ENCODE measurements around the gene NGEF. TPM values are rescaled to one million over a fixed set of nuclear protein-coding genes. Genes with fewer than 3 reads are reported as not detected.
"Not testable (repeated sequence)": the region's sequence is repeated elsewhere in the genome, so short reads cannot be mapped to it uniquely, and the experiment has no call there.

Gene NGEF
- total and polyA plus RNA-seq, 4 donors = 0.54 to 10.1 (median 2.7) TPM

- 84 to 86% methylated on average over 6 of the region's 6 CpGs for WGBS, 2 donors
- Histone ChIP-seq H3K36me3 (ENCODE audit: control insufficient read depth in 1 of 2, insufficient read depth in 2 of 2, low read length in 1 of 2) (no peaks in the 10 kb centered on the region), H3K27me3 (ENCODE audit: control insufficient read depth in 1 of 2, insufficient read depth in 2 of 2, low read length in 1 of 2) (no peaks in the 10 kb centered on the region), H3K9me3 (ENCODE audit: control insufficient read depth, low read length) (no peaks in the 10 kb centered on the region), H3K4me3 (ENCODE audit: low read length in 2 of 2) (no peak overlapping the region), H3K4me1 (ENCODE audit: control insufficient read depth in 1 of 2, insufficient read depth in 2 of 2, low read length in 2 of 2) (no peaks in the 10 kb centered on the region), H3K27ac (ENCODE audit: low read depth in 1 of 2, low read length in 2 of 2) (no peak overlapping the region)
- ATAC-seq (ENCODE audit: low FRiP score) (no peak), DNase-seq (peak in 1 of 2 donors; percentile 38)
- intact Hi-C loops (cut with DNase I) = no loop called here
Measured at GRCh38 chr2:233056961-233057605, 44.0 kb upstream of the NGEF start.

- no peaks in the 10 kb centered on the region for H3K27me3 ChIP-seq (ENCODE audit: control insufficient read depth in 1 of 2, insufficient read depth in 2 of 2, low read length in 1 of 2)
- no peak for ATAC-seq (ENCODE audit: low FRiP score)
- H3K36me3 ChIP-seq (ENCODE audit: control insufficient read depth in 1 of 2, insufficient read depth in 2 of 2, low read length in 1 of 2) = no peaks in the 10 kb centered on the region
- 96 to 98% methylated on average over 2 of the region's 2 CpGs for WGBS, 2 donors
- no peaks in the 10 kb centered on the region for H3K9me3 ChIP-seq (ENCODE audit: control insufficient read depth, low read length)
- no peak for DNase-seq
- H3K4me3 ChIP-seq (ENCODE audit: low read length in 2 of 2) = no peak overlapping the region
- intact Hi-C loops (cut with DNase I) = loop anchor here in 1 of 2 donors (2.0 kb wide), 1 partner anchor 203 kb away; no protein-coding TSS in a partner anchor
- no peak overlapping the region for H3K27ac ChIP-seq (ENCODE audit: low read depth in 1 of 2, low read length in 2 of 2)
- no peaks in the 10 kb centered on the region for H3K4me1 ChIP-seq (ENCODE audit: control insufficient read depth in 1 of 2, insufficient read depth in 2 of 2, low read length in 2 of 2)
Measured at GRCh38 chr2:233055362-233055761, 42.3 kb upstream of the NGEF start.

- Histone ChIP-seq H3K27me3 (ENCODE audit: control insufficient read depth in 1 of 2, insufficient read depth in 2 of 2, low read length in 1 of 2) (no peaks in the 10 kb centered on the region), H3K4me1 (ENCODE audit: control insufficient read depth in 1 of 2, insufficient read depth in 2 of 2, low read length in 2 of 2) (no peaks in the 10 kb centered on the region), H3K36me3 (ENCODE audit: control insufficient read depth in 1 of 2, insufficient read depth in 2 of 2, low read length in 1 of 2) (no peaks in the 10 kb centered on the region), H3K4me3 (ENCODE audit: low read length in 2 of 2) (no peak overlapping the region), H3K9me3 (ENCODE audit: control insufficient read depth, low read length) (no peaks in the 10 kb centered on the region), H3K27ac (ENCODE audit: low read depth in 1 of 2, low read length in 2 of 2) (no peak overlapping the region)
- DNase-seq (peak; percentile 65 to 88), ATAC-seq (ENCODE audit: low FRiP score) (no peak)
- intact Hi-C loops (cut with DNase I) = loop anchor here (2.0 to 5.0 kb wide), 3 partner anchors 198 to 202 kb away; partner anchors contain the start of gene ATG16L1 (in 1 of the 2)
- WGBS, 2 donors = 21 to 26% methylated on average over 22 of the region's 22 CpGs
Measured at GRCh38 chr2:233053928-233054784, 41.1 kb upstream of the NGEF start.

GRCh38 chr2:233052517-233052916 lies 39.5 kb upstream of the NGEF start:
- not testable (repeated sequence) for H3K4me1 ChIP-seq (ENCODE audit: control insufficient read depth in 1 of 2, insufficient read depth in 2 of 2, low read length in 2 of 2); H3K4me3 ChIP-seq (ENCODE audit: low read length in 2 of 2); H3K36me3 ChIP-seq (ENCODE audit: control insufficient read depth in 1 of 2, insufficient read depth in 2 of 2, low read length in 1 of 2); ATAC-seq (ENCODE audit: low FRiP score); H3K27ac ChIP-seq (ENCODE audit: low read depth in 1 of 2, low read length in 2 of 2); H3K9me3 ChIP-seq (ENCODE audit: control insufficient read depth, low read length); H3K27me3 ChIP-seq (ENCODE audit: control insufficient read depth in 1 of 2, insufficient read depth in 2 of 2, low read length in 1 of 2)
- 97 to 98% methylated on average over 4 of the region's 4 CpGs for WGBS, 2 donors
- intact Hi-C loops (cut with DNase I) = loop anchor here (5.0 kb wide), 2 partner anchors 200 kb away; partner anchors contain the start of gene ATG16L1 (in 1 of the 2)
- DNase-seq = peak in 1 of 2 donors; percentile 15

GRCh38 chr2:233051241-233052149 lies 38.4 kb upstream of the NGEF start:
- ATAC-seq (ENCODE audit: low FRiP score) = peak; percentile 73
- Histone ChIP-seq H3K36me3 (ENCODE audit: control insufficient read depth in 1 of 2, insufficient read depth in 2 of 2, low read length in 1 of 2) (no peaks in the 10 kb centered on the region), H3K4me1 (ENCODE audit: control insufficient read depth in 1 of 2, insufficient read depth in 2 of 2, low read length in 2 of 2) (no peaks in the 10 kb centered on the region), H3K27ac (ENCODE audit: low read depth in 1 of 2, low read length in 2 of 2) (no peak overlapping the region), H3K9me3 (ENCODE audit: control insufficient read depth, low read length) (no peaks in the 10 kb centered on the region), H3K27me3 (ENCODE audit: control insufficient read depth in 1 of 2, insufficient read depth in 2 of 2, low read length in 1 of 2) (no peaks in the 10 kb centered on the region), H3K4me3 (ENCODE audit: low read length in 2 of 2) (no peak overlapping the region)
- peak; percentile 87 to 90 for DNase-seq
- 28 to 34% methylated on average over 24 of the region's 24 CpGs for WGBS, 2 donors
- intact Hi-C loops (cut with DNase I) = loop anchor here (5.0 kb wide), 2 partner anchors 199 to 201 kb away; partner anchors contain the start of gene ATG16L1 (in 1 of the 2)

GRCh38 chr2:233049194-233049761 lies 36.2 kb upstream of the NGEF start:
- intact Hi-C loops (cut with DNase I) = no loop called here
- WGBS, 2 donors = 83 to 85% methylated on average over 4 of the region's 4 CpGs
- Histone ChIP-seq H3K27me3 (ENCODE audit: control insufficient read depth in 1 of 2, insufficient read depth in 2 of 2, low read length in 1 of 2) (no peaks in the 10 kb centered on the region), H3K4me1 (ENCODE audit: control insufficient read depth in 1 of 2, insufficient read depth in 2 of 2, low read length in 2 of 2) (no peaks in the 10 kb centered on the region), H3K4me3 (ENCODE audit: low read length in 2 of 2) (no peak overlapping the region), H3K36me3 (ENCODE audit: control insufficient read depth in 1 of 2, insufficient read depth in 2 of 2, low read length in 1 of 2) (no peaks in the 10 kb centered on the region), H3K9me3 (ENCODE audit: control insufficient read depth, low read length) (no peaks in the 10 kb centered on the region), H3K27ac (ENCODE audit: low read depth in 1 of 2, low read length in 2 of 2) (no peak overlapping the region)
- no peak for ATAC-seq (ENCODE audit: low FRiP score)
- peak in 1 of 2 donors; percentile 6 for DNase-seq

GRCh38 chr2:233048569-233049193 lies 35.6 kb upstream of the NGEF start:
- H3K27ac ChIP-seq (ENCODE audit: low read depth in 1 of 2, low read length in 2 of 2) = no peak overlapping the region
- 90 to 96% methylated on average over 10 of the region's 10 CpGs for WGBS, 2 donors
- no peak for ATAC-seq (ENCODE audit: low FRiP score)
- DNase-seq = peak in 1 of 2 donors; percentile 52
- no peak overlapping the region for H3K4me3 ChIP-seq (ENCODE audit: low read length in 2 of 2)
- no peaks in the 10 kb centered on the region for H3K9me3 ChIP-seq (ENCODE audit: control insufficient read depth, low read length)
- H3K36me3 ChIP-seq (ENCODE audit: control insufficient read depth in 1 of 2, insufficient read depth in 2 of 2, low read length in 1 of 2) = no peaks in the 10 kb centered on the region
- H3K4me1 ChIP-seq (ENCODE audit: control insufficient read depth in 1 of 2, insufficient read depth in 2 of 2, low read length in 2 of 2) = no peaks in the 10 kb centered on the region
- no peaks in the 10 kb centered on the region for H3K27me3 ChIP-seq (ENCODE audit: control insufficient read depth in 1 of 2, insufficient read depth in 2 of 2, low read length in 1 of 2)
- intact Hi-C loops (cut with DNase I) = no loop called here

Measured in aorta (tissue), 5 donors.